Coronary artery (tissue), 2 donors: ENCODE measurements around the gene ACSL3.
"Not testable (repeated sequence)": the region's sequence is repeated elsewhere in the genome, so short reads cannot be mapped to it uniquely, and the experiment has no call there.

Experiments used
- DNase-seq: peaks from one replicate; pipeline ENCODE4 v3.0.0-alpha.2; 2017; ENCODE audit warnings: low spot score
- H3K27ac ChIP-seq, 2 donors: fragments of 200-600 bp; sonication (generic); one replicate each; pipeline ENCODE4 v1.5.1; 2016 to 2019
- H3K4me3 ChIP-seq: fragments of 200-600 bp; sonication (generic); 2 replicates; pipeline ENCODE4 v1.5.1; 2016; ENCODE audit warnings: mild to moderate bottlenecking, moderate library complexity
- CTCF ChIP-seq: fragments of 200-600 bp; sonication (generic); IDR thresholded peaks from one replicate; pipeline ENCODE4 v1.5.1; 2019; ENCODE audit warnings: antibody characterized with exemption

ACSL3 gene

DNA sequence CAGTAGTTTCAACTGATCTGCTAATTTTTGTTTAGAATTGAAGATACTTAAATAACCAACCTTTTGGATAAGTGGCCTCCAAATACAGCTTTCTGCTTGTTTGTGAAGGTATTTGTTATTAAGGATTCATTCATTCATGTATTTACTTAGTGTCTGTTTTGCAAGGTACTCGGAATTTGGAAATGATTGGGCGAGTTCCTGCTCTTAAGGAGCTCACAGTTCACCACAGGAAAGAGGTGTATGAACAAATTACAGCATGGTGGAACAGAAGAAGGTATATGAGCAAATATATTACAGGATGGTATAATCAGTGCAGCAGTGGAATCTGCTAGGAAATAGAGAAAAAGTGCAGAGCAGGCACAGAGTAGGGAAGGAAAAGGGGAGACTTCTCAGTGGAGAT lies 4.5 kb downstream of the ACSL3 start:
- no peak overlapping the region for H3K4me3 ChIP-seq
- DNase-seq, result no peak
- TF ChIP-seq CTCF, result no peak
- no peak overlapping the region for H3K27ac ChIP-seq

DNA sequence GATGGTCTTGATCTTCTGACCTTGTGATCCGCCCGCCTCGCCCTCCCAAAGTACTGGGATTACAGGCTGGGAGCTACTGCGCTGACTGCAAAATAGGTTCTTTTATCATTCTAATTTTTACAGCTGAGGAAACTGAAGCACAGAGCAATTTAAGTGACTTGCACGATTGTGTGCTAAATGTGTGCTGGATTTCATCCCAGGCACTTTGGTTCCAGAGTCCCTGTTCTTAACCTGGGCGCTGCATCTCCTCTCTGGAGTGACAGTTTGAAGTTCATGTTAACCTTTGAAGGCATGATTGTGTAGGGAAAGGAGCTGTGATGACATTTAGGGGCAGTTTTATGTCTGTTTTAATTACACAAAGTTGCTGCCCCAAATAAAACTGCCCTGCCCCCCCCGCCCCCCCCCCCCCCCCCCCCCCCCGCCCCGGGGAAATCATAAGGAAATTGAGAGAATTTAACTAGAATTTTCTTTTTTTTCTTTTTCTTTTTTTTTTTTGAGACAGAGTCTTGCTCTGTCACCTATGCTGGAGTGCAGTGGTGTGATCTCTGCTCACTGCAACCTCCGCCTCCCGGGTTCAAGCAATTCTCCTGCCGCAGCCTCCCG lies 5.6 kb downstream of the ACSL3 start:
- no peak for TF ChIP-seq CTCF
- Histone ChIP-seq H3K27ac (no peak overlapping the region), H3K4me3 (no peak overlapping the region)
- no peak for DNase-seq

DNA sequence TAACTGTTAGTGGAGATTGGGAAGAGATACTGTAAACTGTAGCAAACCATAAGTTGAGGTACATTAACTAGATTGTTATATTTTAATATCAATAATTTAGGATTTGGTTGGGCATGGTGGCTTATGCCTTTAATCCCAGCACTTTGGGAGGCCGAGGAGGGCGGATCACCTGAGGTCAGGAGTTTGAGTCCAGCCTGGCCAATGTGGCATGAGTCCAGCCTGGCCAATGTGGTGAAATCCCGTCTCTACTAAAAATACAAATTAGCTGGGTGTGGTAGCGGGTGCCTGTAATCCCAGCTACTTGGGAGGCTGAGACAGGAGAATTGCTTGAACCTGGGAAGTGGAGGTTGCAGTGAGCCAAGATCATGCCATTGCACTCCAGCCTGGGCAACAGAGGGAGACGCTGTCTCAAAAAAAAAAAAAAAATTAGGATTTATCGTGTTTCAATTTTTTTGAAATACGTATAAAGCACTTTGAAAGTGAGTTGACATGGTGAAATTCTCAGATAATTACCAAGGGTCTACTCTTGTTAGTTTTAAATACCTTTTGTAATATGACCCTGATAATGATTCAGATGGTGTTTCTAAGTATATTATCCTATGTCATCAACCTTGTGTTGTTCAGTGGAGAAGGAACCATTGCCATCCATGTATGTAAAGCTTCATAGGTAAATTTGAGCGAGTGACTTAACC lies 7.9 kb downstream of the ACSL3 start:
- DNase-seq, H3K27ac ChIP-seq, H3K4me3 ChIP-seq: not testable (repeated sequence)

GRCh38 chr2:222869252-222869560 lies 8.4 kb downstream of the ACSL3 start:
- DNase-seq, result no peak
- Histone ChIP-seq H3K4me3 (no peak overlapping the region), H3K27ac (no peak overlapping the region)
- TF ChIP-seq CTCF, result no peak

- no peak overlapping the region for H3K27ac ChIP-seq
- DNase-seq, result no peak
- no peak overlapping the region for H3K4me3 ChIP-seq
- TF ChIP-seq CTCF, result no peak
Observed at GRCh38 chr2:222871291-222871690, 10.5 kb downstream of the ACSL3 start.

GRCh38 chr2:222872551-222872950 lies 11.7 kb downstream of the ACSL3 start:
- DNase-seq, result no peak
- TF ChIP-seq CTCF, result no peak
- H3K27ac ChIP-seq, result no peak overlapping the region
- no peak overlapping the region for H3K4me3 ChIP-seq

DNA sequence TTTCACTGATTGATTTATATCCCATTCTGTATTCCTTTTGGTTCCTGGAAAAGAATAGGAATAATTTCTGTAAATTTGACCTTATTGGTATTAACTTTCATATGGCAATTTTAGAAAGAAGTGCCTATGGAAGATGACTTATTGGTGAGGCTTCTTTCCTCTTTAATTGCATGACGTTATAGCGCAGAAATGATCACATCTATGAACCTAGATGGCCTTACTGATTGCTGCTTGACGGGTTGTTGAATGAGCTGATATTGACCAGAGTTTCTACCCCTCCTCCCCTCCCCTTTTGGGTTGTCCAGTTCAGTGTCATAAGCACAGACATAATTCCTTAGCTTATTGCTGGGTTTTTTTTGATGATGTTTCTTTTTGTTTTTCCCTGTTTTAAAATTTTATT lies 14.6 kb downstream of the ACSL3 start:
- no peak overlapping the region for H3K4me3 ChIP-seq
- no peak overlapping the region for H3K27ac ChIP-seq
- TF ChIP-seq CTCF, result no peak
- no peak for DNase-seq
